HepG2 (cell line): ENCODE results near the gene SDC4. TPM values are rescaled to one million over a fixed set of nuclear protein-coding genes. Genes with fewer than 3 reads are reported as not detected.

Experiments used
- FOSL2 ChIP-seq: sonication (generic); formaldehyde crosslinking; IDR thresholded peaks from 2 replicates; pipeline ENCODE4 v1.4.0; 2020; ENCODE audit warnings: missing genetic modification reagents
- FOXK1 ChIP-seq: sonication (generic); formaldehyde crosslinking; IDR thresholded peaks from 2 replicates; pipeline ENCODE4 v1.4.0; 2020; ENCODE audit warnings: low read depth, missing genetic modification reagents, borderline replicate concordance
- FOXP4 ChIP-seq: sonication (generic); formaldehyde crosslinking; IDR thresholded peaks from 2 replicates; pipeline ENCODE4 v1.4.0; 2020; ENCODE audit warnings: missing genetic modification reagents
- HNRNPK ChIP-seq: fragments of 200-400 bp; formaldehyde crosslinking; IDR thresholded peaks from 2 replicates; pipeline ENCODE4 v1.6.1; 2018; ENCODE audit warnings: low read length, low read depth, moderate library complexity, mild to moderate bottlenecking; ENCODE audit not compliant: poor library complexity, severe bottlenecking
- HNRNPL ChIP-seq: fragments of 200-400 bp; formaldehyde crosslinking; IDR thresholded peaks from 2 replicates; pipeline ENCODE4 v1.6.1; 2017; ENCODE audit warnings: mild to moderate bottlenecking, low read depth, low read length
- IRF9 ChIP-seq: sonication (generic); formaldehyde crosslinking; IDR thresholded peaks from 2 replicates; pipeline ENCODE4 v1.8.0; 2022; ENCODE audit warnings: missing genetic modification reagents, mild to moderate bottlenecking, borderline replicate concordance
- JUN ChIP-seq: sonication (generic); formaldehyde crosslinking; IDR thresholded peaks from 2 replicates; pipeline ENCODE4 v1.4.0; 2020; ENCODE audit warnings: mild to moderate bottlenecking, missing genetic modification reagents
- NR2F2 ChIP-seq: IDR thresholded peaks from 2 replicates; pipeline ENCODE4 v1.6.1; 2012; ENCODE audit warnings: low read depth, inconsistent platforms, borderline replicate concordance
- PHF20 ChIP-seq: sonication (generic); formaldehyde crosslinking; IDR thresholded peaks from 2 replicates; pipeline ENCODE4 v1.5.0; 2020; ENCODE audit warnings: mild to moderate bottlenecking, missing genetic modification reagents
- RXRB ChIP-seq: IDR thresholded peaks from 2 replicates; pipeline ENCODE4 v1.6.1; 2016; ENCODE audit warnings: borderline replicate concordance, missing genetic modification reagents, missing compliant biosample characterization
- SALL1 ChIP-seq: sonication (generic); formaldehyde crosslinking; IDR thresholded peaks from 2 replicates; pipeline ENCODE4 v1.8.0; 2022; ENCODE audit warnings: mild to moderate bottlenecking, missing genetic modification reagents
- SSRP1 ChIP-seq: IDR thresholded peaks from 2 replicates; pipeline ENCODE4 v1.6.1; 2016; ENCODE audit warnings: control low read depth
- ZBED4 ChIP-seq: sonication (generic); formaldehyde crosslinking; IDR thresholded peaks from 2 replicates; pipeline ENCODE4 v1.4.0; 2020; ENCODE audit warnings: missing genetic modification reagents, borderline replicate concordance
- ZBTB25 ChIP-seq: IDR thresholded peaks from 2 replicates; pipeline ENCODE4 v1.6.1; 2018; ENCODE audit warnings: missing genetic modification reagents
- ZFYVE20 ChIP-seq: sonication (generic); formaldehyde crosslinking; IDR thresholded peaks from 2 replicates; pipeline ENCODE4 v1.8.0; 2023; ENCODE audit warnings: low read depth, mild to moderate bottlenecking, moderate library complexity, missing genetic modification reagents, borderline replicate concordance
- ZNF260 ChIP-seq: sonication (generic); formaldehyde crosslinking; IDR thresholded peaks from 2 replicates; pipeline ENCODE4 v1.4.0; 2020; ENCODE audit warnings: missing genetic modification reagents, low read depth, mild to moderate bottlenecking, borderline replicate concordance
- ZNF333 ChIP-seq: sonication (generic); formaldehyde crosslinking; IDR thresholded peaks from 2 replicates; pipeline ENCODE4 v1.4.0; 2020; ENCODE audit warnings: mild to moderate bottlenecking, missing genetic modification reagents, borderline replicate concordance
- ZNF44 ChIP-seq: sonication (generic); formaldehyde crosslinking; IDR thresholded peaks from 2 replicates; pipeline ENCODE4 v1.5.1; 2020; ENCODE audit warnings: mild to moderate bottlenecking, missing genetic modification reagents
- ZSCAN29 ChIP-seq: sonication (generic); formaldehyde crosslinking; conservative IDR thresholded peaks from 2 replicates; pipeline ENCODE4 v1.4.0; 2020; ENCODE audit warnings: mild to moderate bottlenecking, missing genetic modification reagents
- polyA plus RNA-seq, 8 experiments: library from polyadenylated mRNA; depleted of rRNA in 3 of 8; stranded (reverse) in 7 of 8; unstranded in 1 of 8; fragments of >200 nt; fragmentation: Illumina TruSeq in 4 of 8; extraction: Trizol in 4 of 8; gene quantifications; 2 replicates each; pipeline versions ENCODE4 v1.2.1 to v1.2.3, GENCODE V29; 2011 to 2016; ENCODE audit warnings: low read depth in 4 of 8, missing spikeins in 1 of 8, mixed read lengths in 1 of 8; ENCODE audit not compliant: insufficient read depth in 1 of 8
- total RNA-seq, 5 experiments: library from RNA; depleted of rRNA; stranded (reverse); fragments of >200 nt; fragmentation: Illumina TruSeq; extraction: Trizol; gene quantifications; 2 replicates each; pipeline ENCODE4 v1.2.3, GENCODE V29; 2016; ENCODE audit warnings: low read depth in 1 of 5
- TF ChIP-seq, protein P1 (sequence below): sonication (generic); formaldehyde crosslinking; IDR thresholded peaks from 2 replicates; pipeline ENCODE4 v1.4.0; 2020; ENCODE audit warnings: missing genetic modification reagents

SDC4 gene
- total and polyA plus RNA-seq, 2 of the 13 experiments (the other 11 are each of a cell fraction or from before 2014, with no cell fraction given), result 49.0 to 65.1 TPM

DNA sequence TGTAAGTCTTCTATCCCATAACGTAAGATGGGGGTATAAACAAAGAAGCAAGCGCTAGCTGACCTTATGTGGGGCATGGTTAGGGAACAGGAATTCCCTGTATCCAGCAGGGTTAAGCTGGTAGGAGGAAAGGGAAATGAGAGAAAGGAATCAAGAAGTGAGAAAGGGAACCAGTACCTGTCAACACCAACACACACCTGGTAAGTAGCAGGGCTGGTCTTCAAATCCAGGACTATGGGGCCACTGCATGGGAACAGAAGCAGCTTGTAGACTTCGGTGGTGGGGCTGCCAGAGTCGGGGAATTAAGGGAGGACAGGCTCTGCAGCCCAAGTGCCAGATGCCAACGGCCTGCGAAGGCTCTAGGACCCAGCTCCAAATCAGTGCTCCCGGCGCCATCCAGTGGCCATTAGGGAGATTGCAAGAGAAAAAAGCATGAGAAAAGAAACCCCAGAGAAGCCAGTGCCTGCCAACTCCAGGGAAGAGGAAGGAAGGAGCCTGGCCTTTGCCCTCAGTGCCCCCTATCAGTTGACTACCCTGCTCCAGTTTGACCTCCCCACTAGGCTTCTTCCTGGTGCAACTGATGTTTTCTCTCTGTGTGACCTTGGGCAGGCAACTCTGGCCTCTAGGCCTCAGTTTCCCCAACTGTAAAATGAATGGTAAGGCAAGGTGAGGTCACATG, 57.4 kb downstream of the SDC4 start (continued):
- peak; percentile 55; the same call in 1 of the 2 replicates for TF ChIP-seq IRF9 (CRISPR knock-in tag)
- TF ChIP-seq SALL1, result peak; percentile 21; the same call in 1 of the 2 replicates
- no peak for TF ChIP-seq ZSCAN29
- TF ChIP-seq, protein P1, sequence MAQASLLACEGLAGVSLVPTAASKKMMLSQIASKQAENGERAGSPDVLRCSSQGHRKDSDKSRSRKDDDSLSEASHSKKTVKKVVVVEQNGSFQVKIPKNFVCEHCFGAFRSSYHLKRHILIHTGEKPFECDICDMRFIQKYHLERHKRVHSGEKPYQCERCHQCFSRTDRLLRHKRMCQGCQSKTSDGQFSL (CRISPR knock-in tag), result no peak
- no peak for TF ChIP-seq PHF20
- no peak for TF ChIP-seq HNRNPK
- TF ChIP-seq HNRNPL, result no peak
- no peak for TF ChIP-seq ZNF260 (CRISPR knock-in tag)
- TF ChIP-seq ZBTB25 (CRISPR knock-in tag), result peak; percentile 58; the same call in 1 of the 2 replicates
- 0 out of 2 replicates have a peak, but pooled peaks have one; percentile 35 for TF ChIP-seq ZNF333 (CRISPR knock-in tag)
- no peak for TF ChIP-seq SSRP1 (CRISPR knock-in tag)
- no peak for TF ChIP-seq ZFYVE20 (CRISPR knock-in tag)
- peak; percentile 52; the same call in 1 of the 2 replicates for TF ChIP-seq FOXK1 (CRISPR knock-in tag)
- no peak for TF ChIP-seq RXRB (CRISPR knock-in tag)
- TF ChIP-seq FOXP4 (CRISPR knock-in tag), result no peak
- TF ChIP-seq FOSL2 (CRISPR knock-in tag), result peak; percentile 8; the same call in 1 of the 2 replicates
- TF ChIP-seq ZNF44, result 0 out of 2 replicates have a peak, but pooled peaks have one; percentile 13
- TF ChIP-seq JUN (CRISPR knock-in tag), result no peak
- no peak for TF ChIP-seq NR2F2
- TF ChIP-seq ZBED4 (CRISPR knock-in tag), result no peak
